ENCODE data around the gene NIPBL. TPM values are rescaled to one million over a fixed set of nuclear protein-coding genes. Genes with fewer than 3 reads are reported as not detected.

NIPBL gene
- total RNA-seq, 1 experiment from 2014 or later: 61.3 TPM

DNA sequence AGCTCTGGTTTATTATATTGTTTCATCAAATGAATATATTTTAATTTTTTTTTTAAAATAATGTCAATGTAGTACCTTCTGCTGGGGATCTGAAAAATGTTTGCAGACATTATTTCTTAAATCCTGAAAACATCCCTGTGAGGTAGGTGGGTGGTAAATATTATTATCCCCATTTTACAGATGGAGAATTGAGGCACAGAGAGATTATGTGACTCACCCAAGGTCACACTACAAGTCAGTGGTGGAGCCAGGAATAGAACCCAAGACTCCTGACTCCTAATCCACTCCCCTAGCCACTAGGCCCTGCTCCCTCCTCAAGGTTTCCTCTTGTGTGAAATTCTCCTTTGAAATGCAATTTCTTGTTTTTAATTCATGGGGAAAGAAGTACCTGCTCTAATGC, 171.4 kb downstream of the NIPBL start:
- Histone ChIP-seq H3K27me3 (ENCODE audit: insufficient read depth, low read length) (no peaks in the 10 kb centered on the region), H2BK5ac (ENCODE audit: insufficient read length, low read length) (no peak overlapping the region), H3K27ac (ENCODE audit: insufficient read length, low read depth, low read length) (no peak overlapping the region), H3K14ac (ENCODE audit: insufficient read depth, low read length) (no peak overlapping the region), H2BK12ac (ENCODE audit: insufficient read length, low read depth, low read length) (no peak overlapping the region), H3K4me1 (ENCODE audit: insufficient read depth, low read length) (no peaks in the 10 kb centered on the region), H3K9ac (ENCODE audit: extremely low read depth, insufficient read length, low read length) (no peak overlapping the region), H2BK120ac (ENCODE audit: low read depth, low read length, poor library complexity, severe bottlenecking) (no peak overlapping the region), H4K5ac (ENCODE audit: insufficient read length, low read depth, low read length) (no peak overlapping the region), H3K79me1 (ENCODE audit: insufficient read depth, low read depth, low read length, poor library complexity, severe bottlenecking) (no peaks in the 10 kb centered on the region), H2AK5ac (ENCODE audit: insufficient read length, low read length) (no peak overlapping the region), H4K91ac (ENCODE audit: insufficient read length, low read depth, low read length) (no peak overlapping the region), H3K23ac (ENCODE audit: insufficient read length, low read depth, low read length) (no peak overlapping the region), H4K8ac (replicated peaks; ENCODE audit: insufficient read length, low read depth, low read length) (no peak overlapping the region), H3K18ac (ENCODE audit: insufficient read length, low read depth, low read length) (no peak overlapping the region), H3K23me2 (ENCODE audit: insufficient read length, low read depth, low read length, poor library complexity, severe bottlenecking) (no peaks in the 10 kb centered on the region), H3K4me2 (ENCODE audit: insufficient read depth, insufficient read length, low read length) (no peak overlapping the region), H3T11ph (ENCODE audit: low read length) (no peak overlapping the region), H2BK20ac (ENCODE audit: low read depth, low read length, poor library complexity, severe bottlenecking) (no peak overlapping the region), H2AFZ (ENCODE audit: low read length) (no peak overlapping the region), H4K20me1 (ENCODE audit: control insufficient read depth, insufficient read depth, insufficient read length) (no peaks in the 10 kb centered on the region), H3K56ac (ENCODE audit: insufficient read length, low read depth, low read length) (no peak overlapping the region), H2BK15ac (ENCODE audit: low read depth, low read length) (no peak overlapping the region), H3K4ac (ENCODE audit: low read depth, low read length) (no peak overlapping the region), H3K9me3 (ENCODE audit: control insufficient read depth, low read depth, low read length) (no peaks in the 10 kb centered on the region), H3K79me2 (ENCODE audit: insufficient read depth, low read length) (no peaks in the 10 kb centered on the region)
- H3K4me1 Mint-ChIP-seq: no peaks in the 10 kb centered on the region
- H3K36me3 Mint-ChIP-seq (ENCODE audit: insufficient read depth in 1 of 3, low read depth in 3 of 3): peaks cover 16 to 56% (median 54%) of the 10 kb centered on the region in 3 experiments; a peak in 6 of 7 replicates
- H3K27ac Mint-ChIP-seq: no peak overlapping the region
- DNase-seq: no peak
- TF ChIP-seq, protein P1, sequence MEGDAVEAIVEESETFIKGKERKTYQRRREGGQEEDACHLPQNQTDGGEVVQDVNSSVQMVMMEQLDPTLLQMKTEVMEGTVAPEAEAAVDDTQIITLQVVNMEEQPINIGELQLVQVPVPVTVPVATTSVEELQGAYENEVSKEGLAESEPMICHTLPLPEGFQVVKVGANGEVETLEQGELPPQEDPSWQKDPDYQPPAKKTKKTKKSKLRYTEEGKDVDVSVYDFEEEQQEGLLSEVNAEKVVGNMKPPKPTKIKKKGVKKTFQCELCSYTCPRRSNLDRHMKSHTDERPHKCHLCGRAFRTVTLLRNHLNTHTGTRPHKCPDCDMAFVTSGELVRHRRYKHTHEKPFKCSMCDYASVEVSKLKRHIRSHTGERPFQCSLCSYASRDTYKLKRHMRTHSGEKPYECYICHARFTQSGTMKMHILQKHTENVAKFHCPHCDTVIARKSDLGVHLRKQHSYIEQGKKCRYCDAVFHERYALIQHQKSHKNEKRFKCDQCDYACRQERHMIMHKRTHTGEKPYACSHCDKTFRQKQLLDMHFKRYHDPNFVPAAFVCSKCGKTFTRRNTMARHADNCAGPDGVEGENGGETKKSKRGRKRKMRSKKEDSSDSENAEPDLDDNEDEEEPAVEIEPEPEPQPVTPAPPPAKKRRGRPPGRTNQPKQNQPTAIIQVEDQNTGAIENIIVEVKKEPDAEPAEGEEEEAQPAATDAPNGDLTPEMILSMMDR (conservative IDR thresholded peaks at IDR 0.05): no peak
- no peaks in the 10 kb centered on the region; a peak in 1 of 5 replicates for H3K9me3 Mint-ChIP-seq
- H3K4me3 Mint-ChIP-seq: no peak overlapping the region
- no peaks in the 10 kb centered on the region for H3K27me3 Mint-ChIP-seq (ENCODE audit: low read depth)

Measured in H9 (cell line).